ENCODE results near the gene PARD6B. TPM values are rescaled to one million over a fixed set of nuclear protein-coding genes. Genes with fewer than 3 reads are reported as not detected.
A peak's percentile ranks its signal among the peaks of the same experiment; 100 is the strongest.
"Not testable (repeated sequence)": the region's sequence is repeated elsewhere in the genome, so short reads cannot be mapped to it uniquely, and the experiment has no call there.

Gene PARD6B
- total RNA-seq, 1 donor from 2014 or later: 3.7 TPM

GRCh38 chr20:50790651-50791277 is 59.4 kb downstream of the PARD6B start:
- intact Hi-C loops (cut with DNase I): loop anchor here (5.0 kb wide), 1 partner anchor 517 kb away; no protein-coding TSS in a partner anchor
- peak; percentile 93 for DNase-seq (ENCODE audit: low spot score)

DNA sequence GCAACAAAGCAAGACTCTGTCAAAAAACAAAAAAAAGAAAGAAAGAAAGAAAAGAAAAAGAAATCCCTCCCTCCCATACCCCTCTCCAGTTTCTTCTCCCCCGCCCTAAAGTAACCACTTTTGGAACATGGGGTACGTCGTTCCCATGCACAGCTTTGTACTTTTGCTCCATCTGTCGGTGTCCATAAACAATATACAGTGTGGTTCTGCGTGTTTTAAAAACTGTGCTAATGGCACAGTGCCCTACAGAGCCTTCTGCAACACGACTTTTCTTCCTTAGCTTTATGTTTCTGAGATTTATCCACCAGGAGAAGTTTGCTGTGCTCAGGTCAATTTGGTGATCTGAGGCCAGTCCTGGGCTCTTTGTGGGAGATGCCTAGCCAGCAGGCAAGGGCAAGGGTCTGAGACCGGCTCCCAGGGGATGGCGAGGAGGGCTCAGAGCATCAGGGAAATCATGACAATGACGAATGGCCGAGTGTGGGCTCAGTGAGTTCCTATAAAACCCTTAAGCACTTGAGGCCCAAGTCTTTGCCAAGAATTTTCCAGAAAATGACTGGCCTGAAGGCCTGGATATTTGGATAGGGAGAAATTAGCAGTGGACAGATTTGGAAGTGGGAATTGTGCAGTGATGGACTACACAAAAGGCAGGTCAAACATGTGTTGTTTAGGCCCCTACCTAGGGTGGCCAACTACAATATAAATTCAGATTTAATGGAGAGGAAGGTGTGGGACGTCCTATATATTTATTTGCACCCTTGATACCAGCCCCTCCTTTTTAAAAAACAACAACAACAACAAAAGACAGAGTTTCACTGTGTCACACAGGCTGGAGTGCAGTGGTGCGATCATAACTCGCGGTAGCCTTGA is 61.6 kb downstream of the PARD6B start:
- DNase-seq (ENCODE audit: low spot score): no peak
- intact Hi-C loops (cut with DNase I): loop anchor here (5.0 kb wide), 1 partner anchor 514 kb away; no protein-coding TSS in a partner anchor

- DNase-seq (ENCODE audit: low spot score): not testable (repeated sequence)
- intact Hi-C loops (cut with DNase I): loop anchor here (5.0 kb wide), 1 partner anchor 514 kb away; no protein-coding TSS in a partner anchor
Observed at GRCh38 chr20:50793575-50794016, 62.2 kb downstream of the PARD6B start.

DNA sequence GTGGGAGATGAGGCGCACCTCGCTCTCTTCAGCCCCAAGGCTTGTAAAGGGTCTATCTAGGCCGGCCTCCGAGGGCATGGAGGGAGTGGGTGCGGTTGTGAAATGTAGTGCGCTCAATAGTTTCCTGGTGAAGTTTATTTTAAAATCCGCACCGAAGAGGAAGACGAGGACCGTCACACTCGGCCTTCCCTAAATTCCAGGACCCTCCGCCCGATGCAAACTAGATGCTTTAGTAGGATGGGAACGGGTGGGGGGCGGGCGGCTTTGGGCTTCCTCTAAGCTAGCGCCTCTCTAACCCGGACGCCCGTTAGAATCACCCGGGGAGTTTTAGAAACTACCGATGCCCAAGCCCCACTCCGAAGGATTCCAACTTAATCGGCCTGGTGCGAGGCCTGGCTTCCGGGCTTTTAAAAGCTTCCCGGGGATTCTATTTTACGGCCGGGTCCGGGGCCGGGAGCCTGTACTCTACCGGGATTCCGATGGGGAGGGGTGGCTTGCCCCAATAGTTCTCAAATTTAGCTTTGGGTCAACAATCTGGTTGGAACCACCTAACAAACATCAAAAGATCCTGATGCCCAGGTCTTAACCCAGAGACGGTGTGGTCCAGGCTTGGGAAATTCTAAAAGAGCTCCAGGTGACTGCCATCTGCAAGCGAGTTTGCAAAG is 62.9 kb downstream of the PARD6B start:
- no peak for DNase-seq (ENCODE audit: low spot score)
- intact Hi-C loops (cut with DNase I): loop anchor here (5.0 kb wide), 1 partner anchor 513 kb away; no protein-coding TSS in a partner anchor

GRCh38 chr20:50794846-50795634 is 63.7 kb downstream of the PARD6B start, which contains the start of gene BCAS4:
Gene BCAS4 (plus strand): TSS chr20:50795061. CDS start chr20:50795084, 23 bp downstream.
- intact Hi-C loops (cut with DNase I): loop anchor here (1.0 to 5.0 kb wide), 2 partner anchors 134 to 512 kb away; no protein-coding TSS in a partner anchor
- peak; percentile 88 for DNase-seq (ENCODE audit: low spot score)

DNA sequence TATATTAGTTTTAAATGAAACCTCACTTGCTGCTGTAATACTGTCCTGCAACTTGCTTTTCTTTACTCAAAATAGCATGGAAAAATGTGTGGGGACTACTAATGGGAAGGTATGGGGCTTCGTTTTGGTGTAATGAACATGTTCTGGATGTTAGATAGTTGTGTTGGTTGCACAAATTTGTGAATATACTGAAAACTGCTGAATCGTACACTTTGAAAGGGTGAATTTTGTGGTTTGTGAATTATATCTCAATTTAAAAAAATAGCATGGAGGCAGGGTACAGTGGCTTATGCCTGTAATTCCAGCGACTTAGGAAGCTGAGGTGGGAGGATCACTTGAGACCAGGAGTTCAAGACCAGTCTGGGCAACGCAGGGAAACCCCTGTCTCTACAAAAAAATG is 65.8 kb downstream of the PARD6B start:
- intact Hi-C loops (cut with DNase I): no loop called here

DNA sequence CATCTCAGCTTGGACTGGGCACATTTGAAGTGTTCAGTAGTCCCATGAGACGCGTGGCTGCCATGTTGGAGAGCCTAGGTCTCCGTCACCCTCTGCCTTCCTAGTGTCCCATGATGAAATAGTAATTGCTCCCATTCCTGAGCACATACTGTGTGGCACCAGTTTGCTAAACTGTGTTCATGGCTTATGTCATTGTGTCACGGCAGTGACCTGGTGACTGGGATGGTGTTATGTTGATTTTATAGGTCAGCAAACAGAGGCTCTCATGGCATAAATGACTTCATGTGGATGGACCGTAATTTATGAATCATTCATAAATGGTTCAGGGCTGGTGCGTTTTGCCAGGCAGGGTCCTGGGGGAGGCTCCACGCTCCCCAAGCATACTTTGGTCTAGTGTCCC is 67.3 kb downstream of the PARD6B start:
- intact Hi-C loops (cut with DNase I): no loop called here

More for the DNA sequence above, 65.8 kb downstream of the PARD6B start:
- no peak for DNase-seq (ENCODE audit: low spot score)

GRCh38 chr20:50799176-50799889 is 68.0 kb downstream of the PARD6B start:
- intact Hi-C loops (cut with DNase I): no loop called here

More for the DNA sequence above, 67.3 kb downstream of the PARD6B start:
- no peak for DNase-seq (ENCODE audit: low spot score)

GRCh38 chr20:50799890-50800550 is 68.6 kb downstream of the PARD6B start:
- DNase-seq (ENCODE audit: low spot score): no peak
- intact Hi-C loops (cut with DNase I): no loop called here

More at GRCh38 chr20:50799176-50799889, 68.0 kb downstream of the PARD6B start:
- no peak for DNase-seq (ENCODE audit: low spot score)

GRCh38 chr20:50800986-50801746 is 69.8 kb downstream of the PARD6B start:
- intact Hi-C loops (cut with DNase I); DNase-seq (ENCODE audit: low spot score): not testable (repeated sequence)

GRCh38 chr20:50801747-50802125 is 70.4 kb downstream of the PARD6B start:
- DNase-seq (ENCODE audit: low spot score): no peak

DNA sequence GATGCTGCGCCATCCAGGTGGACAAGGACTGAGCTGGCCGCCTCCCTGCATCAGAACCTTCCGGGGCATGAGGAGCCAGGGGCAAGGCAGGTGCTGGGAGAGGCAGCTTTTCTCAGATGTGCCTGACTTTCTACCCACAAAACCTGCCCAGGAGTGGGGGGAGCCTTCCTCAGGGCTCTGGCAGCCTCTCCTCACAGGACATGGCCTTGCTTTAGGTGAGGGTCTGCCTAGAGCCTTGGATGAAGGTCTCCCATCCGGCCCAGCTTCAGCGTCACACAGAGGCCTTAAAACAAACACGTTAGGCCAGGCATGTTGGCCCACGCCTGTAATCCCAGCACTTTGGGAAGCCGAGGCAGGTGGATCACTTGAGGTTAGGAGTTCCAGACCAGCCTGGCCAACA is 70.9 kb downstream of the PARD6B start:
- DNase-seq (ENCODE audit: low spot score): no peak
- intact Hi-C loops (cut with DNase I): no loop called here

More at GRCh38 chr20:50801747-50802125, 70.4 kb downstream of the PARD6B start:
- intact Hi-C loops (cut with DNase I): no loop called here

DNA sequence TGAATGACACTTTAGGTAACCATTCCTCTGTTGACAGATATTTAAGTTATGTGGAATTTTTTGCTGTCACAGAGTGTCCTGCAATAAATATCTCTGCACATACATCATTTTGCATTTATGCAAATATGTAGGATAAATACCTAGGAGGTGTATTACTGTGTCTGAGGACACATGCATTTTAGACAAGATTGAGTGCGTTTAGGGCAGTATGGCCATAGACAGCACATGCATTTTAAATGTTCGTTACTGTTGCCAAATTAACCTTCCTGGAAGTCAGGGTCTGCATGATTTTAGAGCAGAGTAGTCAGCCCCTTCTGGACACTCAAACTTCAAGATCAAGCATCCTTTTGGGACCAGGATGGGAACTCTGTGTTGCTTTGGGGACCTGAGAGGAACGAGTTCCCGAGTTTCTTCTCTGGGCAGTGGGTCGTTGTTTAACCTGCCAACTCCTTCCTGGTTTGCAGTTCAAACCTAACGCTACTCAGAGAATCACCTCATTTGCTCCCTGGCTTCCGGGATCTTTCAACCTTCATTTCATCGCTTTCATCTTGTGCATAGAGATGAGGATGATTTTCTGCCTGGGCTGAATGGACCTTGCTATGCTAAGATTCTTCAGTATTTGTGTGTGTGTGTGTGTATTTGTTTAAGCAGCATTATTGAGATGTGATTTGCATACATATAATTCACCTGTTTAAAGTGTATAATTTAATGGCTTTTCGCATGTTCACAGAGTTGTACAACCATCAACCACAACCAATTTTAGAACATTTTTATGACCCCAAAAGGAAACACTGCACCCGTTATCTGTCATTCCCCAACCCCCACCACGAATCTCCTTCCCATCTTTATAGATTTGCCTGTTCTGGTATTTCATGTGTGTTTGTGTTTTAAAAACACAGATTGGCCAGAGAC is 73.3 kb downstream of the PARD6B start:
- intact Hi-C loops (cut with DNase I): no loop called here
- DNase-seq (ENCODE audit: low spot score): no peak

DNA sequence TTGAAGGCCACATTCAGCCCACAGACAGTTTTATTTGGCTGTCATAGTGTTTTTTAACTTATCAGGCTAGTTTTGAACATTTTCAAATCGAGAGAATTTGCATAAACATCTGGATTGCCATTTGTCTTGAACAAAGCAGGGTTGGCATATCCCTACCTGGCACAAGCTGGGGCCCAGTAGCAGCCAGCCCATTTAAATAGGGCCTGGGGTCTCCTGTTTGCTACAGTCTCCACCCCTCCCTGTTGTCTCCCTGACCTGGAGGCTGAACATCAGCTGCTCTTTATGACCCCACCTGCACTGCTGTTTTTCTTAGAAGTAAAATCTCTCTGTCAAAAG is 73.9 kb downstream of the PARD6B start:
- intact Hi-C loops (cut with DNase I): no loop called here
- DNase-seq (ENCODE audit: low spot score): no peak

DNA sequence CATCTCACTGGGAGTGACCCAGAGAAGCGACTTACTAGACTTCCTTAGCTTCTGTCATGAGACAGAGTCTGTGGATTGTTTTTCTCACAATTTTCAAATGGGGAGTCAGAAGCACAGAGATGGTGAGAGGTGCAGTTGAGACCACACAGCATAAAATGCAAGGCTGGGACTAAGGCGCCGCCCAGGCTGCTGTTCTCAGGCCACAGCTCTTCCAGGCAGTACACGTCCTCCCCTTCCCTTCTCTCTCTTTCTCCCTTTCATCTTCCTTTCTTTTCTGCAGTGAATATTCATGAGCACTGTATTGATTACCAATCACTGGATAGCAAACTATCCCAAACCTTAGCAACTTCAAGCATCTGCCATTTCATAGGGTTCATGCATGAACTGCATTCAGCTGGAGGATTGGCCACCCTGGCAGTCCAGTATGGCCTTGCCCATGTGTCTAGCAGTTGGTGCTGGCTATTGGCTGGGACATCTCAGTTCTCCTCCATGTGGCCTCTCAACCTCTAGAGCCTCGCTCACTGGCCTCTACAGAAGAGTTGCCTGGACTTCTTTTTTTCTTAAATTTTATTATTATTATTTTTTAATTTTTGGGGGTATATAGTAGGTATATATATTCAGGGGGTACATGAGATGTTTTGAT is 74.9 kb downstream of the PARD6B start:
- DNase-seq (ENCODE audit: low spot score): no peak
- intact Hi-C loops (cut with DNase I): no loop called here
